Adrenal gland (tissue), 12 donors: Measurements from ENCODE around the gene ADAM17. TPM values are rescaled to one million over a fixed set of nuclear protein-coding genes. Genes with fewer than 3 reads are reported as not detected.
"Not testable (repeated sequence)": the region's sequence is repeated elsewhere in the genome, so short reads cannot be mapped to it uniquely, and the experiment has no call there.

Experiments
- DNase-seq, 7 donors: peaks; one replicate each; pipeline ENCODE4 v3.0.0-alpha.2; 2019 to 2020
- H3K27ac ChIP-seq, 5 donors: fragments of 200-600 bp; sonication (generic) in 4 of 5; 1 replicate in 3 of 5; 2 replicates in 2 of 5; pipeline versions ENCODE4 v1.5.1 to v1.8.0; 2016 to 2020; ENCODE audit warnings: mild to moderate bottlenecking in 1 of 5
- H3K27me3 ChIP-seq: fragments of 200-600 bp; 2 replicates; pipeline ENCODE4 v1.8.0; 2021
- H3K36me3 ChIP-seq, 2 donors: fragments of 200-600 bp; replicated peaks in 1 of 2; 1 replicate in 1 of 2; 2 replicates in 1 of 2; pipeline versions ENCODE4 v1.5.1 to v1.8.0; 2018 to 2022
- H3K4me1 ChIP-seq, 2 donors: fragments of 200-600 bp; replicated peaks in 1 of 2; 1 replicate in 1 of 2; 2 replicates in 1 of 2; pipeline versions ENCODE4 v1.5.1 to v1.8.0; 2018 to 2021
- H3K4me3 ChIP-seq, 4 donors: fragments of 200-600 bp; sonication (generic) in 3 of 4; one replicate each; pipeline ENCODE4 v1.5.1; 2016 to 2018
- H3K9me3 ChIP-seq, 3 donors: fragments of 200-600 bp; sonication (generic) in 1 of 3; replicated peaks in 1 of 3; 1 replicate in 2 of 3; 2 replicates in 1 of 3; pipeline versions ENCODE4 v1.5.1 to v1.8.0; 2016 to 2021
- CTCF ChIP-seq, 6 experiments: fragments of 450-650 bp in 4 of 6; fragments of 200-600 bp in 2 of 6; sonication (generic) in 1 of 6; IDR thresholded peaks; 1 replicate in 5 of 6; 2 replicates in 1 of 6; pipeline versions ENCODE4 v1.5.1 to v1.8.0; 2016 to 2021; ENCODE audit warnings: antibody characterized with exemption in 6 of 6, mild to moderate bottlenecking in 2 of 6, moderate library complexity in 1 of 6
- POLR2A ChIP-seq, 2 donors: fragments of 450-650 bp; IDR thresholded peaks; one replicate each; pipeline ENCODE4 v1.6.1; 2017; ENCODE audit warnings: antibody characterized with exemption in 2 of 2, mild to moderate bottlenecking in 2 of 2, moderate library complexity in 1 of 2
- WGBS, 4 donors: extraction: QIAGEN DNeasy Blood & Tissue Kit in 2 of 4; methylation state at CpG; one replicate each; pipeline versions ENCODE4 v1.1.5 to v1.1.7; 2013 to 2017; 5-methylcytosine and 5-hydroxymethylcytosine counted together
- intact Hi-C, 2 donors: fragments of 100-400 bp; cut with DNase I; formaldehyde crosslinking; loops; one replicate each; pipeline versions ENCODE4 v1.14.1 to v1.15.0; 2022 to 2023
- polyA plus RNA-seq, 3 donors: library from polyadenylated mRNA; stranded (reverse); fragments of 200-250 nt in 2 of 3; fragments of 350-450 nt in 1 of 3; fragmentation: Illumina TruSeq in 1 of 3; extraction: RNeasy Lipid Tissue Mini Kit (QIAGEN cat#74804) in 1 of 3; gene quantifications; one replicate each; pipeline ENCODE4 v1.2.3, GENCODE V29; 2013 to 2014
- total RNA-seq, 9 donors: library from RNA; depleted of rRNA in 4 of 9; stranded (reverse); fragments of >200 nt in 4 of 9; fragments of 120-200 nt in 1 of 9; fragmentation: NEBNext Ultra II Directional in 1 of 9; extraction: Animal tissue kit (Norgen Biotek cat#: 25700) in 1 of 9; gene quantifications; one replicate each; pipeline versions ENCODE4 v1.1.0 to v1.2.4, GENCODE V29; 2013 to 2023
- donor health status: healthy with polysubstance abuse.
- donor health status: Bipolar disorder and iron deficiency.
- donor health status: DM: yes; HTN: yes; CAD: no.
- donor health status: DM: no; HTN: no; CAD: no.
- donor health status: DM: no; HTN: no; CAD: no.
- donor health status: DM: yes; HTN: yes; CAD: no.

ADAM17 gene
- total and polyA plus RNA-seq, 12 donors: 10.6 to 39.4 (median 19.7) TPM

DNA sequence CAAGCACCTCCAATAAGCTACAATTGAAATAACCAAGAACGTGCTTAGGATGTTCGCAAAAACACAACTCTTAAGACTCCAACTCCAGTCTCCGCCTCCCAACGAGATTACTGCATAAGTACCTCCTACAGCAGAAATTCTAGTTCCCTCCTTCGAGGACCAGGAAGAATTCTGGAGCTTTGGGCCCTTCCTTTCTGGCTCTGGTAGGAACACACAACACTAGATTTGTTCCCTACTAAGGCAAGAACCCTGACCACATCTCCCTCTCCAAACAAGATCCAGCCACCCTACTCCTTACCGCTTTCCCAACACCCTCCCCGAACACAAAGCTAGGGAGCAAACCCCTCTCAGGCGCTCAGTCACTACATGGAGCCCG lies 721 bp downstream of the ADAM17 start:
- Histone ChIP-seq H3K9me3 (no peaks in the 10 kb centered on the region), H3K27me3 (no peaks in the 10 kb centered on the region), H3K4me3 (peak overlapping the region; percentile 76 to 94 (median 83)), H3K27ac (peak overlapping the region; percentile 96 to 99 (median 97)), H3K36me3 (no peaks in the 10 kb centered on the region), H3K4me1 (peaks cover 32 to 63% of the 10 kb centered on the region in 2 donors)
- DNase-seq: peak in 6 of 7 donors; percentile 33 to 74 (median 45)
- intact Hi-C loops: loop anchor here in 1 of 2 donors (2.0 kb wide), 1 partner anchor 16 kb away; no protein-coding TSS in a partner anchor
- TF ChIP-seq CTCF (IDR thresholded peaks at IDR 0.05) (no peak), POLR2A (IDR thresholded peaks at IDR 0.05) (peak in 1 of 2 donors; percentile 12)
- 0 to 3% (median 1%) methylated on average over 9 of the region's 9 CpGs for WGBS, 4 donors

- no peak overlapping the region for H3K4me3 ChIP-seq
- H3K4me1 ChIP-seq: peaks cover 32 to 74% of the 10 kb centered on the region in 2 donors
- DNase-seq: no peak
- intact Hi-C loops: no loop called here
- WGBS, 4 donors: 17 to 23% (median 22%) methylated on average over 2 of the region's 2 CpGs
- TF ChIP-seq POLR2A (IDR thresholded peaks at IDR 0.05): no peak
- no peak for TF ChIP-seq CTCF (IDR thresholded peaks at IDR 0.05)
- H3K9me3 ChIP-seq: no peaks in the 10 kb centered on the region
- H3K36me3 ChIP-seq: no peaks in the 10 kb centered on the region
- no peaks in the 10 kb centered on the region for H3K27me3 ChIP-seq
- H3K27ac ChIP-seq: peak overlapping the region; percentile 34 to 79 (median 48)
Observed at GRCh38 chr2:9552219-9553178, 3.1 kb downstream of the ADAM17 start.

DNA sequence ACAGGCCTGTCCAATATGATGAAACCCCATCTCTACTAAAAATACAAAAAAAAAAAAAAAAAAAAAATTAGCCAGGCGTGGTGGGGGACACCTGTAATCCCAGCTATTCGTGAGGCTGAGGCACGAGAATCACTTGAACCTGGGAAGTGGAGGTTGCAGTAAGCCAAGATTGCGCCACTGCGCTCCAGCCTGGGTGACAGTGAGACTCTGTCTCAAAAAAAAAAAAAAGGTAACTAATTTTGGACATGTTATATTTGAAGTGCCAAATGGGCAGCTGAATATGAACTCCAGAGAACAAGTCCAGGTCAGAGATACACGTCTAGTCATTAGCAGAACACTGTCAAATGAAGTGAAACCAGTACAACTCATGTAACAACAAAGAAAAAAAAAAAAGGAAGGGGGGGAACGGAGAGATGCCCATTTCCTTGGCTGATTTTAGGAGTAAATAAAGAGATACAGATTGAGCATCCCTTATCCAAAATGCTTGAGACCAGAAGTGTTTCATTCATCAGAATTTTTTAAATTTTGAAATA lies 4.7 kb downstream of the ADAM17 start:
- H3K4me3 ChIP-seq, H3K27me3 ChIP-seq, H3K36me3 ChIP-seq, H3K27ac ChIP-seq, intact Hi-C loops, H3K9me3 ChIP-seq: not testable (repeated sequence)
- 73 to 80% (median 76%) methylated on average over 7 of the region's 7 CpGs for WGBS, 4 donors
- H3K4me1 ChIP-seq: peaks cover 27 to 80% of the 10 kb centered on the region in 2 donors
- peak in 1 of 7 donors; percentile 41 for DNase-seq

GRCh38 chr2:9549420-9549819 lies 6.2 kb downstream of the ADAM17 start:
- Histone ChIP-seq H3K4me3 (no peak overlapping the region), H3K9me3 (no peaks in the 10 kb centered on the region), H3K27ac (no peak overlapping the region), H3K36me3 (no peaks in the 10 kb centered on the region), H3K4me1 (peaks cover 29 to 90% of the 10 kb centered on the region in 2 donors), H3K27me3 (no peaks in the 10 kb centered on the region)
- WGBS, 4 donors: 92 to 94% (median 94%) methylated on average over 9 of the region's 9 CpGs
- intact Hi-C loops: loop anchor here in 1 of 2 donors (10.0 kb wide), 1 partner anchor 225 kb away; no protein-coding TSS in a partner anchor
- TF ChIP-seq CTCF (IDR thresholded peaks at IDR 0.05) (no peak), POLR2A (IDR thresholded peaks at IDR 0.05) (no peak)
- DNase-seq: no peak
